HEK293 (cell line): ENCODE data around the gene BBC3.

Experiments
- KLF16 ChIP-seq: fragments of 450-650 bp; formaldehyde crosslinking; IDR thresholded peaks from 2 replicates; pipeline ENCODE4 v1.5.1; 2017; ENCODE audit warnings: missing biosample characterization, missing genetic modification characterization
- MEIS1 ChIP-seq: sonication (generic); formaldehyde crosslinking; IDR thresholded peaks from 2 replicates; pipeline ENCODE4 v1.8.1; 2022; ENCODE audit warnings: missing genetic modification reagents, mild to moderate bottlenecking, borderline replicate concordance
- TSHZ1 ChIP-seq: fragments of 450-650 bp; formaldehyde crosslinking; IDR thresholded peaks from 2 replicates; pipeline ENCODE4 v1.5.1; 2016; ENCODE audit warnings: missing biosample characterization, missing genetic modification characterization, borderline replicate concordance
- ZBTB21 ChIP-seq: fragments of 450-650 bp; formaldehyde crosslinking; IDR thresholded peaks from 2 replicates; pipeline ENCODE4 v1.5.1; 2017; ENCODE audit warnings: missing biosample characterization, missing genetic modification characterization
- ZBTB48 ChIP-seq: fragments of 450-650 bp; formaldehyde crosslinking; IDR thresholded peaks from 2 replicates; pipeline ENCODE4 v1.5.1; 2016; ENCODE audit warnings: missing biosample characterization, missing genetic modification characterization
- ZBTB6 ChIP-seq: fragments of 450-650 bp; formaldehyde crosslinking; IDR thresholded peaks from 2 replicates; pipeline ENCODE4 v1.5.1; 2017; ENCODE audit warnings: missing biosample characterization, missing genetic modification characterization
- ZIC2 ChIP-seq: fragments of 450-650 bp; formaldehyde crosslinking; IDR thresholded peaks from 2 replicates; pipeline ENCODE4 v1.5.1; 2016; ENCODE audit warnings: missing biosample characterization, missing genetic modification characterization
- ZNF114 ChIP-seq: fragments of 450-650 bp; formaldehyde crosslinking; IDR thresholded peaks from 2 replicates; pipeline ENCODE4 v1.5.0; 2017; ENCODE audit warnings: missing biosample characterization, missing genetic modification characterization
- ZNF148 ChIP-seq: fragments of 450-650 bp; formaldehyde crosslinking; IDR thresholded peaks from 2 replicates; pipeline ENCODE4 v1.5.0; 2017; ENCODE audit warnings: missing biosample characterization, missing genetic modification characterization, borderline replicate concordance
- ZNF202 ChIP-seq: fragments of 450-650 bp; formaldehyde crosslinking; IDR thresholded peaks from 2 replicates; pipeline ENCODE4 v1.5.1; 2016; ENCODE audit warnings: missing biosample characterization, missing genetic modification characterization, borderline replicate concordance
- ZNF23 ChIP-seq: fragments of 450-650 bp; formaldehyde crosslinking; IDR thresholded peaks from 2 replicates; pipeline ENCODE4 v1.5.1; 2016; ENCODE audit warnings: missing biosample characterization, missing genetic modification characterization, borderline replicate concordance
- ZNF248 ChIP-seq: fragments of 450-650 bp; formaldehyde crosslinking; IDR thresholded peaks from 2 replicates; pipeline ENCODE4 v1.5.1; 2017; ENCODE audit warnings: missing biosample characterization, missing genetic modification characterization
- ZNF274 ChIP-seq, 2 experiments: fragments of 200-500 bp in 1 of 2; fragments of 450-650 bp in 1 of 2; sonication (Bioruptor generic) in 1 of 2; formaldehyde crosslinking in 1 of 2; IDR thresholded peaks; 2 replicates each; pipeline versions ENCODE4 v1.5.1 to v1.6.1; 2014 to 2016; ENCODE audit warnings: borderline replicate concordance in 1 of 2, inconsistent platforms in 1 of 2, low read length in 1 of 2, missing biosample characterization in 1 of 2, missing genetic modification characterization in 1 of 2
- ZNF354C ChIP-seq: fragments of 450-650 bp; formaldehyde crosslinking; IDR thresholded peaks from 2 replicates; pipeline ENCODE4 v1.5.1; 2016; ENCODE audit warnings: missing biosample characterization, missing genetic modification characterization, low read depth, borderline replicate concordance
- ZNF366 ChIP-seq: fragments of 450-650 bp; formaldehyde crosslinking; conservative IDR thresholded peaks from 2 replicates; pipeline ENCODE4 v1.5.1; 2016; ENCODE audit warnings: missing biosample characterization, missing genetic modification characterization
- ZNF513 ChIP-seq: fragments of 450-650 bp; IDR thresholded peaks from 2 replicates; pipeline ENCODE4 v1.5.1; 2018; ENCODE audit warnings: missing biosample characterization, missing genetic modification characterization
- ZNF624 ChIP-seq: fragments of 450-650 bp; formaldehyde crosslinking; IDR thresholded peaks from 2 replicates; pipeline ENCODE4 v1.5.1; 2017; ENCODE audit warnings: missing biosample characterization, missing genetic modification characterization
- ZNF654 ChIP-seq: fragments of 450-650 bp; formaldehyde crosslinking; IDR thresholded peaks from 2 replicates; pipeline ENCODE4 v1.5.1; 2016; ENCODE audit warnings: low read depth, missing biosample characterization, missing genetic modification characterization
- ZNF692 ChIP-seq: fragments of 450-650 bp; formaldehyde crosslinking; IDR thresholded peaks from 2 replicates; pipeline ENCODE4 v1.5.1; 2016; ENCODE audit warnings: missing biosample characterization, missing genetic modification characterization
- ZNF776 ChIP-seq: fragments of 450-650 bp; formaldehyde crosslinking; IDR thresholded peaks from 2 replicates; pipeline ENCODE4 v1.5.0; 2017; ENCODE audit warnings: missing biosample characterization, missing genetic modification characterization, borderline replicate concordance
- ZNF843 ChIP-seq: fragments of 450-650 bp; formaldehyde crosslinking; IDR thresholded peaks from 2 replicates; pipeline ENCODE4 v1.5.1; 2016; ENCODE audit warnings: missing biosample characterization, missing genetic modification characterization
- ZSCAN18 ChIP-seq: fragments of 450-650 bp; formaldehyde crosslinking; IDR thresholded peaks from 2 replicates; pipeline ENCODE4 v1.5.1; 2016; ENCODE audit warnings: missing biosample characterization, missing genetic modification characterization
- ZSCAN4 ChIP-seq: fragments of 450-650 bp; formaldehyde crosslinking; IDR thresholded peaks from 2 replicates; pipeline ENCODE4 v1.5.1; 2017; ENCODE audit warnings: missing biosample characterization, missing genetic modification characterization

Gene BBC3

GRCh38 chr19:47231215-47232054 lies 436 bp upstream of the BBC3 start (continued):
- no peak for TF ChIP-seq ZBTB6 (tag by site-specific recombination)
- TF ChIP-seq ZNF248, result no peak
- no peak for TF ChIP-seq MEIS1 (CRISPR knock-in tag)
- 0 out of 2 replicates have a peak, but pooled peaks have one; percentile 52 for TF ChIP-seq ZNF23 (tag by site-specific recombination)
- 0 out of 2 replicates have a peak, but pooled peaks have one; percentile 32 for TF ChIP-seq TSHZ1 (tag by site-specific recombination)
- TF ChIP-seq ZSCAN18 (tag by site-specific recombination), result peak; percentile 46; the same call in 1 of the 2 replicates
- TF ChIP-seq ZNF148 (tag by site-specific recombination), result no peak; the same call in 1 of the 2 replicates
- peak; percentile 93 for TF ChIP-seq ZSCAN4 (tag by site-specific recombination)
- peak; percentile 97 for TF ChIP-seq ZNF692 (tag by site-specific recombination)
- peak; percentile 84 for TF ChIP-seq ZBTB48 (tag by site-specific recombination)
- TF ChIP-seq ZIC2, result peak; percentile 50
- no peak; the same call in 1 of the 2 replicates for TF ChIP-seq ZNF843 (tag by site-specific recombination)
- TF ChIP-seq KLF16, result peak; percentile 83
- TF ChIP-seq ZNF776, result no peak
- TF ChIP-seq ZNF274 (IDR thresholded peaks at IDR 0.05; ENCODE audit: low read length), result no peak
- 0 out of 2 replicates have a peak, but pooled peaks have one; percentile 61 for TF ChIP-seq ZNF274 (tag by site-specific recombination; IDR thresholded peaks at IDR 0.05; ENCODE audit: borderline replicate concordance)
- no peak for TF ChIP-seq ZNF654 (tag by site-specific recombination)
- no peak for TF ChIP-seq ZNF366 (tag by site-specific recombination)
- no peak for TF ChIP-seq ZNF114
- TF ChIP-seq ZNF624 (tag by site-specific recombination), result 0 out of 2 replicates have a peak, but pooled peaks have one; percentile 63
- TF ChIP-seq ZNF513, result no peak
- TF ChIP-seq ZNF202, result no peak
- TF ChIP-seq ZBTB21, result no peak; the same call in 1 of the 2 replicates
- TF ChIP-seq ZNF354C (tag by site-specific recombination), result no peak
